ENCODE measurements around the gene FAAP100. TPM values are rescaled to one million over a fixed set of nuclear protein-coding genes. Genes with fewer than 3 reads are reported as not detected.

FAAP100 gene, protein sequence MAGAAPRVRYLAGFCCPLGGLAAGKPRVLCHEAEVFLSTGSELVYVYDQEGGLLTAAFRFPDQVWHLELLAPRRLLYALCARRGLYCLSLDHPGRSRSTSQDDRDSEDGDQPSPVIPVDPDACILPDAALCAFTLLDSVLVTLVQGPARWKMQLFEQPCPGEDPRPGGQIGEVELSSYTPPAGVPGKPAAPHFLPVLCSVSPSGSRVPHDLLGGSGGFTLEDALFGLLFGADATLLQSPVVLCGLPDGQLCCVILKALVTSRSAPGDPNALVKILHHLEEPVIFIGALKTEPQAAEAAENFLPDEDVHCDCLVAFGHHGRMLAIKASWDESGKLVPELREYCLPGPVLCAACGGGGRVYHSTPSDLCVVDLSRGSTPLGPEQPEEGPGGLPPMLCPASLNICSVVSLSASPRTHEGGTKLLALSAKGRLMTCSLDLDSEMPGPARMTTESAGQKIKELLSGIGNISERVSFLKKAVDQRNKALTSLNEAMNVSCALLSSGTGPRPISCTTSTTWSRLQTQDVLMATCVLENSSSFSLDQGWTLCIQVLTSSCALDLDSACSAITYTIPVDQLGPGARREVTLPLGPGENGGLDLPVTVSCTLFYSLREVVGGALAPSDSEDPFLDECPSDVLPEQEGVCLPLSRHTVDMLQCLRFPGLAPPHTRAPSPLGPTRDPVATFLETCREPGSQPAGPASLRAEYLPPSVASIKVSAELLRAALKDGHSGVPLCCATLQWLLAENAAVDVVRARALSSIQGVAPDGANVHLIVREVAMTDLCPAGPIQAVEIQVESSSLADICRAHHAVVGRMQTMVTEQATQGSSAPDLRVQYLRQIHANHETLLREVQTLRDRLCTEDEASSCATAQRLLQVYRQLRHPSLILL
- polyA plus RNA-seq (2012; rRNA removed) = 17.1 and 18.9 TPM in 2 replicates
- polyA plus RNA-seq (2012; cell fraction: cytosol; rRNA removed) = 6.8 and 12.0 TPM in 2 replicates
- 94.3 and 134 TPM in 2 replicates for polyA plus RNA-seq (2012; cell fraction: nucleus; rRNA removed)

DNA sequence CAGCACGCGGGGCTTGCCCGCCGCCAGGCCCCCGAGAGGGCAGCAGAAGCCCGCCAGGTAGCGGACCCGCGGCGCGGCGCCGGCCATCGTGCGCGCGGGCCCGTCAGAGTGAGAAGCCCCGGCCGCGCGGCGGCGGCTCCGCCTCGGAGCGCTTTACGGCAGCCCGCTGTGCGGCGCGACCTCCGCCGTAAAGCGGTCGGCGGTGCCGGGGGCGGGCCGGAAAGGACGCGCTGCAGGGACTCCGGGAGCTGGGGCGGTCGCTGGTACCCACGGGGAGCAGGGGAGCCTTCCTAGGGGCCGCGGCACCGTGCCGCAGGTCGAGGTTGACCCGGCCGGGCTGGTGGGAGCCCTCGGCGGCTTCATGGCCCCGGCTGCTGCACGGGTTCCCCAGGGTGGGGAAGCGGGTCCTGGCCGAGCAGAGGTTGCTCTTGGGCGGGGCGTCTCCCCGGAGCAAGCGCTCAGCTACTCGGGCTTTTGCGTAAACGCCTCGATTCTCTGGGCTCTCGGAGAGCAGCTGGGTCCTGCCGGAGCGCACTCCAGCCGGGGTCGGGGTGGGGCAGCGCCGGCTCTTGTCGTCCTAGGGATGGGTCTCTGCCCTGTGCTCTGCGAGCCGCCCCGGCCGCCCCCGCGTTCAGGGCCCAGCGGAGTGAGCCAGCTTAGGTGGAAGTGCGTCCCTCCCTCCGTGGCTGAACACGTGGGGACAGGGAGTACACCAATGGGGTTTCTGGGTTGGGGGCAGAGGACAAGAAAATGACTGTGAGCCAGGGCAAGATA lies at the start of gene FAAP100:
Gene FAAP100, minus strand, starts transcription at position 110 of the 774 bp plus-strand sequence. Its CDS starts 23 bp downstream, at position 87.
- Histone ChIP-seq H4K20me1 (ENCODE audit: insufficient read depth) (peaks cover 22% of the 10 kb centered on the region; the same call in 1 of the 2 replicates), H3K27ac (ENCODE audit: low read depth in 2 of 2, low read length in 1 of 2) (peak within 1 kb of the TSS; percentile 81 to 90), H3F3A (replicated peaks; ENCODE audit: insufficient read depth) (peaks cover 48% of the 10 kb centered on the region), H3K9me3 (no peaks in the 10 kb centered on the region), H3K27me3 (ENCODE audit: insufficient read depth) (no peaks in the 10 kb centered on the region), H3K4me2 (peak within 1 kb of the TSS; percentile 100), H2AFZ (ENCODE audit: low read depth) (peak within 1 kb of the TSS; percentile 72), H3K9me2 (no peaks in the 10 kb centered on the region), H3K9ac (peak within 1 kb of the TSS; percentile 82), H3K4me1 (ENCODE audit: control insufficient read depth in 1 of 2, insufficient read depth in 2 of 2, low read depth in 1 of 2, low read length in 1 of 2) (peaks cover 25 to 26% of the 10 kb centered on the region in 2 experiments; a peak in 3 of 4 replicates), H3K4me3 (ENCODE audit: low read depth in 2 of 2, low read length in 1 of 2) (peak within 1 kb of the TSS; percentile 78 to 89), H3K79me2 (ENCODE audit: insufficient read depth) (peaks cover 54% of the 10 kb centered on the region), H3K36me3 (replicated peaks in 1 of 2; ENCODE audit: control insufficient read depth in 1 of 2, insufficient read depth in 2 of 2, low read length in 1 of 2) (peaks cover 13 to 38% of the 10 kb centered on the region in 2 experiments)
- CTCF ChIA-PET = interaction anchor here (0.8 to 3.3 kb wide), 11 partner anchors 9 to 299 kb away, joined by 3 to 24 read pairs (median 4); no protein-coding TSS in a partner anchor
- POLR2A ChIA-PET = interaction anchor here (0.6 to 1.9 kb wide), 9 partner anchors 9 to 745 kb away, joined by 3 to 12 read pairs (median 3); partner anchors contain the start of genes ACTG1 and SLC38A10
- DNase-seq = peak; percentile 99
- WGBS (ENCODE audit: low lambda C conversion rate) = 2% methylated on average over 26 of the region's 85 CpGs
- peak; percentile 40 for TF ChIP-seq NRF1 (IDR thresholded peaks at IDR 0.05; ENCODE audit: low read depth, low read length)
- TF ChIP-seq NFIC (IDR thresholded peaks at IDR 0.05; ENCODE audit: borderline replicate concordance) = peak; percentile 11; the same call in 1 of the 2 replicates
- TF ChIP-seq ZBTB33 (IDR thresholded peaks at IDR 0.05; ENCODE audit: borderline replicate concordance, low read depth) = peak; percentile 75; the same call in 1 of the 2 replicates
- no peak; a peak in 1 of 4 replicates for TF ChIP-seq EP300 (IDR thresholded peaks at IDR 0.05; ENCODE audit: borderline replicate concordance in 1 of 2, low read depth in 1 of 2, low read length in 1 of 2)
- no peak for TF ChIP-seq FOSL2 (IDR thresholded peaks at IDR 0.05; ENCODE audit: borderline replicate concordance, low read depth)
- TF ChIP-seq MXI1 (IDR thresholded peaks at IDR 0.05; ENCODE audit: low read depth, low read length) = peak; percentile 90
- TF ChIP-seq, protein P1, sequence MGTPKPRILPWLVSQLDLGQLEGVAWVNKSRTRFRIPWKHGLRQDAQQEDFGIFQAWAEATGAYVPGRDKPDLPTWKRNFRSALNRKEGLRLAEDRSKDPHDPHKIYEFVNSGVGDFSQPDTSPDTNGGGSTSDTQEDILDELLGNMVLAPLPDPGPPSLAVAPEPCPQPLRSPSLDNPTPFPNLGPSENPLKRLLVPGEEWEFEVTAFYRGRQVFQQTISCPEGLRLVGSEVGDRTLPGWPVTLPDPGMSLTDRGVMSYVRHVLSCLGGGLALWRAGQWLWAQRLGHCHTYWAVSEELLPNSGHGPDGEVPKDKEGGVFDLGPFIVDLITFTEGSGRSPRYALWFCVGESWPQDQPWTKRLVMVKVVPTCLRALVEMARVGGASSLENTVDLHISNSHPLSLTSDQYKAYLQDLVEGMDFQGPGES (IDR thresholded peaks at IDR 0.05; ENCODE audit: low read depth, low read length) = no peak
- TF ChIP-seq TEAD4 (IDR thresholded peaks at IDR 0.05; ENCODE audit: borderline replicate concordance, insufficient read depth) = 0 out of 2 replicates have a peak, but pooled peaks have one; percentile 6
- no peak for TF ChIP-seq CHD2 (IDR thresholded peaks at IDR 0.05; ENCODE audit: low read length, partially characterized antibody)
- peak; percentile 62; the same call in 1 of the 2 replicates for TF ChIP-seq POLR2AphosphoS5 (IDR thresholded peaks at IDR 0.05; ENCODE audit: low read depth, low read length)
- no peak for TF ChIP-seq JUND (IDR thresholded peaks at IDR 0.05)
- TF ChIP-seq, protein P2, sequence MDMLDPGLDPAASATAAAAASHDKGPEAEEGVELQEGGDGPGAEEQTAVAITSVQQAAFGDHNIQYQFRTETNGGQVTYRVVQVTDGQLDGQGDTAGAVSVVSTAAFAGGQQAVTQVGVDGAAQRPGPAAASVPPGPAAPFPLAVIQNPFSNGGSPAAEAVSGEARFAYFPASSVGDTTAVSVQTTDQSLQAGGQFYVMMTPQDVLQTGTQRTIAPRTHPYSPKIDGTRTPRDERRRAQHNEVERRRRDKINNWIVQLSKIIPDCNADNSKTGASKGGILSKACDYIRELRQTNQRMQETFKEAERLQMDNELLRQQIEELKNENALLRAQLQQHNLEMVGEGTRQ (IDR thresholded peaks at IDR 0.05; ENCODE audit: borderline replicate concordance, low read depth, low read length) = 0 out of 2 replicates have a peak, but pooled peaks have one; percentile 17
- TF ChIP-seq TAF1 (IDR thresholded peaks at IDR 0.05; ENCODE audit: borderline replicate concordance, low read depth, low read length) = peak; percentile 90
- 0 out of 2 replicates have a peak, but pooled peaks have one; percentile 41 for TF ChIP-seq REST (IDR thresholded peaks at IDR 0.05; ENCODE audit: low read depth, low read length)
- peak; percentile 78 for TF ChIP-seq GABPA (IDR thresholded peaks at IDR 0.05; ENCODE audit: low read depth)
- 0 out of 2 replicates have a peak, but pooled peaks have one; percentile 7 for TF ChIP-seq SMC3 (IDR thresholded peaks at IDR 0.05; ENCODE audit: low read depth, low read length)
- no peak for TF ChIP-seq GATA2 (CRISPR knock-in tag; IDR thresholded peaks at IDR 0.05)
- peak; percentile 65; the same call in 1 of the 2 replicates for TF ChIP-seq SIN3A (IDR thresholded peaks at IDR 0.05; ENCODE audit: borderline replicate concordance, low read depth, low read length)
